HG03439 (cell line): ENCODE results near the gene RNU2-63P.
"Not testable (repeated sequence)": the region's sequence is repeated elsewhere in the genome, so short reads cannot be mapped to it uniquely, and the experiment has no call there.

Experiments
- ATAC-seq: cut with Tn5 transposase; IDR thresholded peaks from one replicate; pipeline ENCODE4 v1.9.1; 2021; ENCODE audit warnings: mild to moderate bottlenecking, moderate library complexity; ENCODE audit not compliant: unreplicated experiment

RNU2-63P gene

GRCh38 chr2:88032070-88032702, 15.8 kb upstream of the RNU2-63P start:
- ATAC-seq, result no peak

- ATAC-seq, result no peak
Observed at GRCh38 chr2:88028931-88029330, 12.6 kb upstream of the RNU2-63P start.

GRCh38 chr2:88027697-88028389, 11.5 kb upstream of the RNU2-63P start:
- no peak for ATAC-seq

GRCh38 chr2:88024509-88024908, 8.2 kb upstream of the RNU2-63P start:
- ATAC-seq, result no peak

GRCh38 chr2:88022669-88022921, 6.2 kb upstream of the RNU2-63P start:
- ATAC-seq, result no peak

GRCh38 chr2:88019985-88020384, 3.6 kb upstream of the RNU2-63P start:
- ATAC-seq, result no peak

GRCh38 chr2:88018909-88019308, 2.6 kb upstream of the RNU2-63P start:
- no peak for ATAC-seq

- not testable (repeated sequence) for ATAC-seq
Observed at GRCh38 chr2:88018077-88018805, 1.9 kb upstream of the RNU2-63P start.

- ATAC-seq, result not testable (repeated sequence)
Observed at GRCh38 chr2:88017780-88018038, 1.4 kb upstream of the RNU2-63P start.

- peak; percentile 49 for ATAC-seq
Observed at GRCh38 chr2:88016960-88017779, 823 bp upstream of the RNU2-63P start.

- no peak for ATAC-seq
Observed at GRCh38 chr2:88011011-88011410, 5.3 kb downstream of the RNU2-63P start.

GRCh38 chr2:88010136-88010535, 6.2 kb downstream of the RNU2-63P start:
- ATAC-seq, result no peak

GRCh38 chr2:88006912-88007439, 9.4 kb downstream of the RNU2-63P start:
- ATAC-seq, result no peak

GRCh38 chr2:88005776-88006175, 10.6 kb downstream of the RNU2-63P start:
- no peak for ATAC-seq

GRCh38 chr2:88003074-88003755, 13.1 kb downstream of the RNU2-63P start:
- no peak for ATAC-seq

- no peak for ATAC-seq
Observed at GRCh38 chr2:88002359-88002707, 14.0 kb downstream of the RNU2-63P start.

- ATAC-seq, result not testable (repeated sequence)
Observed at GRCh38 chr2:88000474-88000873, 15.9 kb downstream of the RNU2-63P start.

GRCh38 chr2:87996570-87996969, 19.8 kb downstream of the RNU2-63P start:
- ATAC-seq, result no peak

GRCh38 chr2:87995756-87996155, 20.6 kb downstream of the RNU2-63P start:
- no peak for ATAC-seq

- ATAC-seq, result not testable (repeated sequence)
Observed at GRCh38 chr2:87994304-87994850, 22.0 kb downstream of the RNU2-63P start.

- not testable (repeated sequence) for ATAC-seq
Observed at GRCh38 chr2:87992569-87992968, 23.8 kb downstream of the RNU2-63P start.
